GM12878 (cell line): Measurements from ENCODE around the gene MAOA. TPM values are rescaled to one million over a fixed set of nuclear protein-coding genes. Genes with fewer than 3 reads are reported as not detected.
"Not testable (repeated sequence)": the region's sequence is repeated elsewhere in the genome, so short reads cannot be mapped to it uniquely, and the experiment has no call there.

ENCODE experiments used
- ATAC-seq: fragments of 200-7000 bp; cut with Tn5 transposase; 3 replicates; pipeline ENCODE4 v1.9.1; 2020; ENCODE audit warnings: mild to moderate bottlenecking, moderate library complexity
- BruUV-seq: library from RNA; stranded (reverse); fragments of 400-500 nt; replicated peaks from 2 replicates; lab custom pipeline; 2021; lab: Mats Ljungman, UMichigan
- CTCF ChIA-PET: fragments of 300-600 bp; sonication (Branson Sonifier 250); formaldehyde crosslinking; extraction: SDS; loops from one replicate; lab custom pipeline; 2021; ENCODE audit warnings: inconsistent platforms; lab: Yijun Ruan, JAX
- POLR2A ChIA-PET: fragments of 350-600 bp; formaldehyde crosslinking; extraction: SDS; loops from one replicate; lab custom pipeline; 2021; ENCODE audit warnings: inconsistent platforms; lab: Charles Lee
- RAD21 ChIA-PET: fragments of 300-600 bp; sonication (Branson Sonifier 250); formaldehyde crosslinking; loops from one replicate; lab custom pipeline; 2023; ENCODE audit warnings: antibody characterized with exemption; ENCODE audit not compliant: unreplicated experiment; lab: Charles Lee
- SMC1A ChIA-PET: fragments of 300-600 bp; sonication (Branson Sonifier 250); formaldehyde crosslinking; loops from one replicate; lab custom pipeline; 2023; ENCODE audit not compliant: unreplicated experiment, uncharacterized antibody; lab: Charles Lee
- DNase-seq: peaks from one replicate; pipeline ENCODE4 v3.0.0-alpha.2; 2011; ENCODE audit warnings: low read depth, low spot score
- FAIRE-seq: peaks from 3 replicates; lab custom pipeline; 2011; peaks lifted over from hg19 to GRCh38; lab: Jason Lieb, UNC
- H2AFZ ChIP-seq: 2 replicates; pipeline ENCODE4 v1.6.0; 2011; ENCODE audit warnings: low read depth, low read length, control low read depth; ENCODE audit not compliant: control insufficient read depth
- H3K27ac ChIP-seq: 2 replicates; pipeline ENCODE4 v1.5.1; 2011; ENCODE audit warnings: control low read depth; ENCODE audit not compliant: control insufficient read depth, insufficient read depth
- H3K27me3 ChIP-seq, 2 experiments: replicated peaks in 1 of 2; 2 replicates each; pipeline versions ENCODE4 v1.6.0 to v1.6.1; 2011; ENCODE audit warnings: low read length in 1 of 2; ENCODE audit not compliant: control insufficient read depth in 2 of 2, insufficient read depth in 2 of 2
- H3K36me3 ChIP-seq, 2 experiments: 2 replicates each; pipeline ENCODE4 v1.5.1; 2011; ENCODE audit warnings: low read length in 1 of 2; ENCODE audit not compliant: control insufficient read depth in 2 of 2, insufficient read depth in 2 of 2
- H3K4me1 ChIP-seq: 2 replicates; pipeline ENCODE4 v1.6.1; 2011; ENCODE audit warnings: mild to moderate bottlenecking, low read length, moderate library complexity, mixed read lengths; ENCODE audit not compliant: control insufficient read depth, insufficient read depth
- H3K4me2 ChIP-seq: 2 replicates; pipeline ENCODE4 v1.6.0; 2011; ENCODE audit warnings: control low read depth; ENCODE audit not compliant: control insufficient read depth, insufficient read depth
- H3K4me3 ChIP-seq: fragments of 200-600 bp; sonication (generic); 2 replicates; pipeline ENCODE4 v1.5.1; 2016
- H3K79me2 ChIP-seq: 2 replicates; pipeline ENCODE4 v1.6.0; 2011; ENCODE audit warnings: low read length; ENCODE audit not compliant: control insufficient read depth, insufficient read depth
- H3K9ac ChIP-seq: 2 replicates; pipeline ENCODE4 v1.8.0; 2011; ENCODE audit warnings: low read length, control low read depth, mixed read lengths; ENCODE audit not compliant: control insufficient read depth, insufficient read depth
- H3K9me3 ChIP-seq: replicated peaks from 3 replicates; pipeline ENCODE4 v1.5.1; 2011; ENCODE audit warnings: mild to moderate bottlenecking, low read length; ENCODE audit not compliant: control insufficient read depth, insufficient read depth
- H4K20me1 ChIP-seq: 2 replicates; pipeline ENCODE4 v1.6.0; 2011; ENCODE audit not compliant: control insufficient read depth, insufficient read depth
- ASH2L ChIP-seq: fragments of 300-600, 200-600 bp; sonication (generic); IDR thresholded peaks from 2 replicates; pipeline ENCODE4 v1.6.1; 2017; ENCODE audit warnings: low read depth, mild to moderate bottlenecking, borderline replicate concordance
- BACH1 ChIP-seq: fragments of 450-650 bp; IDR thresholded peaks from 2 replicates; pipeline ENCODE4 v1.6.1; 2017; ENCODE audit warnings: mild to moderate bottlenecking, borderline replicate concordance
- CBX5 ChIP-seq: sonication (generic); IDR thresholded peaks from 2 replicates; pipeline ENCODE4 v1.6.1; 2016; ENCODE audit warnings: low read depth, moderate library complexity, mild to moderate bottlenecking, inconsistent platforms
- FOS ChIP-seq: IDR thresholded peaks from 3 replicates; pipeline ENCODE4 v1.6.1; 2011; ENCODE audit warnings: borderline replicate concordance; ENCODE audit not compliant: insufficient read length; ENCODE audit errors: extremely low read depth
- FOXK2 ChIP-seq: fragments of 450-650 bp; IDR thresholded peaks from 2 replicates; pipeline ENCODE4 v1.6.1; 2017; ENCODE audit warnings: mild to moderate bottlenecking, moderate library complexity
- LARP7 ChIP-seq: fragments of 450-650 bp; IDR thresholded peaks from 2 replicates; pipeline ENCODE4 v1.6.1; 2017; ENCODE audit warnings: mild to moderate bottlenecking
- NRF1 ChIP-seq: conservative IDR thresholded peaks from 2 replicates; pipeline ENCODE4 v1.6.1; 2011; ENCODE audit warnings: mild to moderate bottlenecking, low read depth, low read length, improper control_type of control experiment
- SIN3A ChIP-seq: IDR thresholded peaks from 2 replicates; pipeline ENCODE4 v1.6.1; 2012; ENCODE audit warnings: low read depth, low read length, improper control_type of control experiment
- SUPT20H ChIP-seq: IDR thresholded peaks from 2 replicates; pipeline ENCODE4 v1.6.1; 2011; ENCODE audit warnings: low read depth, mild to moderate bottlenecking, low read length, moderate library complexity, borderline replicate concordance; ENCODE audit not compliant: control insufficient read depth
- TAF1 ChIP-seq: IDR thresholded peaks from 2 replicates; pipeline ENCODE4 v1.6.1; 2011; ENCODE audit warnings: mild to moderate bottlenecking, low read depth, low read length, borderline replicate concordance
- TCF7 ChIP-seq: IDR thresholded peaks from 2 replicates; pipeline ENCODE4 v1.6.1; 2014; ENCODE audit warnings: antibody characterized with exemption, borderline replicate concordance
- YY1 ChIP-seq: IDR thresholded peaks from 2 replicates; pipeline ENCODE4 v1.6.1; 2011; ENCODE audit warnings: low read depth, mild to moderate bottlenecking, low read length
- ZNF622 ChIP-seq: fragments of 450-650 bp; IDR thresholded peaks from 2 replicates; pipeline ENCODE4 v1.6.1; 2017; ENCODE audit warnings: mild to moderate bottlenecking, inconsistent platforms
- ZZZ3 ChIP-seq: IDR thresholded peaks from 2 replicates; pipeline ENCODE4 v1.6.1; 2011; ENCODE audit warnings: low read depth; ENCODE audit not compliant: control insufficient read depth, insufficient read length
- WGBS: methylation state at CpG from one replicate; pipeline ENCODE4 v1.1.6; 2016; ENCODE audit warnings: low lambda C conversion rate; ENCODE audit not compliant: insufficient replicate concordance, insufficient coverage; ENCODE audit errors: missing lambda C conversion rate; 5-methylcytosine and 5-hydroxymethylcytosine counted together
- in situ Hi-C: fragments of 300-500 bp; cut with MboI; formaldehyde crosslinking; loops from 9 replicates; pipeline ENCODE4 v1.14.3; 2018; ENCODE audit warnings: mixed read lengths
- intact Hi-C: fragments of 100-400 bp; cut with micrococcal nuclease; formaldehyde crosslinking; loops from one replicate; pipeline ENCODE4 v1.14.2; 2022; ENCODE audit not compliant: unreplicated experiment
- polyA plus RNA-seq, 11 experiments: library from polyadenylated mRNA; depleted of rRNA in 4 of 11; unstranded in 6 of 11; stranded (reverse) in 5 of 11; fragments of >200 nt; fragmentation: Nextera tagmentation in 4 of 11; fragmentation: Illumina TruSeq in 1 of 11; extraction: Ambion mirVana in 4 of 11; extraction: Trizol in 1 of 11; gene quantifications; 1 replicate in 1 of 11; 2 replicates in 10 of 11; pipeline versions ENCODE4 v1.2.1 to v1.2.3, GENCODE V29; 2011 to 2016; ENCODE audit warnings: inconsistent platforms in 2 of 11, missing spikeins in 2 of 11, low read depth in 1 of 11
- total RNA-seq, 4 experiments: library from RNA; depleted of rRNA in 3 of 4; stranded (reverse); fragments of >200 nt in 3 of 4; fragmentation: Illumina TruSeq in 1 of 4; extraction: Trizol in 1 of 4; gene quantifications; 2 replicates each; pipeline versions ENCODE4 v1.2.1 to v1.2.3, GENCODE V29; 2013 to 2021
- TF ChIP-seq, protein P1 (sequence below): fragments of 450-650 bp; formaldehyde crosslinking; IDR thresholded peaks from 2 replicates; pipeline ENCODE4 v1.4.0; 2020; ENCODE audit warnings: mild to moderate bottlenecking, moderate library complexity

MAOA gene
- total and polyA plus RNA-seq, 10 of the 15 experiments (the other 5 are each of a cell fraction or from before 2014, with no cell fraction given): 0.02 to 0.51 (median 0.08) TPM; not detected in 7

GRCh38 chrX:43720082-43720481 is 64.0 kb downstream of the MAOA start (continued):
- TF ChIP-seq, protein P1, sequence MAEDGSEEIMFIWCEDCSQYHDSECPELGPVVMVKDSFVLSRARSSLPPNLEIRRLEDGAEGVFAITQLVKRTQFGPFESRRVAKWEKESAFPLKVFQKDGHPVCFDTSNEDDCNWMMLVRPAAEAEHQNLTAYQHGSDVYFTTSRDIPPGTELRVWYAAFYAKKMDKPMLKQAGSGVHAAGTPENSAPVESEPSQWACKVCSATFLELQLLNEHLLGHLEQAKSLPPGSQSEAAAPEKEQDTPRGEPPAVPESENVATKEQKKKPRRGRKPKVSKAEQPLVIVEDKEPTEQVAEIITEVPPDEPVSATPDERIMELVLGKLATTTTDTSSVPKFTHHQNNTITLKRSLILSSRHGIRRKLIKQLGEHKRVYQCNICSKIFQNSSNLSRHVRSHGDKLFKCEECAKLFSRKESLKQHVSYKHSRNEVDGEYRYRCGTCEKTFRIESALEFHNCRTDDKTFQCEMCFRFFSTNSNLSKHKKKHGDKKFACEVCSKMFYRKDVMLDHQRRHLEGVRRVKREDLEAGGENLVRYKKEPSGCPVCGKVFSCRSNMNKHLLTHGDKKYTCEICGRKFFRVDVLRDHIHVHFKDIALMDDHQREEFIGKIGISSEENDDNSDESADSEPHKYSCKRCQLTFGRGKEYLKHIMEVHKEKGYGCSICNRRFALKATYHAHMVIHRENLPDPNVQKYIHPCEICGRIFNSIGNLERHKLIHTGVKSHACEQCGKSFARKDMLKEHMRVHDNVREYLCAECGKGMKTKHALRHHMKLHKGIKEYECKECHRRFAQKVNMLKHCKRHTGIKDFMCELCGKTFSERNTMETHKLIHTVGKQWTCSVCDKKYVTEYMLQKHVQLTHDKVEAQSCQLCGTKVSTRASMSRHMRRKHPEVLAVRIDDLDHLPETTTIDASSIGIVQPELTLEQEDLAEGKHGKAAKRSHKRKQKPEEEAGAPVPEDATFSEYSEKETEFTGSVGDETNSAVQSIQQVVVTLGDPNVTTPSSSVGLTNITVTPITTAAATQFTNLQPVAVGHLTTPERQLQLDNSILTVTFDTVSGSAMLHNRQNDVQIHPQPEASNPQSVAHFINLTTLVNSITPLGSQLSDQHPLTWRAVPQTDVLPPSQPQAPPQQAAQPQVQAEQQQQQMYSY (CRISPR knock-in tag): no peak
- TF ChIP-seq ASH2L (no peak), ZNF622 (no peak), NRF1 (no peak), BACH1 (no peak), LARP7 (no peak), FOXK2 (no peak), ZZZ3 (no peak), CBX5 (no peak), TCF7 (no peak)

DNA sequence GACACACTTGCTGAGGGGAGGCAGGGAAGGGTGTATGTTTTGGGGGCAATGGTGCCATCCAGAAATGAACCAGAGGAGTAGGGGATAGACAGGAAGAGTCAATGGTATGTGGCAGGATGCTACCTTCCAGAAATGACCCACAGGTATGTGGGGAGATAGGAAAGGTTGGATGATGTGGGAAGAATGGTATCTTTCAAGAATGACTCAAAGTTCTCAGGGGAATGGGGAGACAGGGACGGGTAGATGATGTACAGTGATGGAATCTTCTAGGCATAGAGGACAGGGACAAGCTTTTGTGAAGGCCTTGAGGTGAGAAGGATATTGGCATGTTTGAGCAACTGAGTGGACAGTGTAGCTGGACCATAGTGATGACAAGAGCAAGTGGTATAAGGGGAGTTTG is 64.9 kb downstream of the MAOA start:
- intact Hi-C loops (no loop called here), in situ Hi-C loops (no loop called here)
- Histone ChIP-seq H3K4me2 (no peak overlapping the region), H3K9me3 (no peaks in the 10 kb centered on the region), H3K27me3 (no peaks in the 10 kb centered on the region), H4K20me1 (no peaks in the 10 kb centered on the region), H3K79me2 (no peaks in the 10 kb centered on the region), H2AFZ (no peak overlapping the region), H3K4me1 (no peaks in the 10 kb centered on the region), H3K4me3 (no peak overlapping the region), H3K9ac (no peak overlapping the region), H3K27ac (no peak overlapping the region), H3K36me3 (no peaks in the 10 kb centered on the region)
- RAD21 ChIA-PET: no interaction called here
- ATAC-seq (no peak), DNase-seq (no peak), FAIRE-seq (no peak)
- CTCF ChIA-PET: no interaction called here
- 0% methylated on average over 1 of the region's 1 CpG for WGBS
- POLR2A ChIA-PET: no interaction called here
- SMC1A ChIA-PET: no interaction called here
- BruUV-seq: no TSS peak
- TF ChIP-seq ASH2L: no peak
- TF ChIP-seq FOS: no peak
- TF ChIP-seq YY1: no peak
- no peak for TF ChIP-seq TAF1
- TF ChIP-seq SIN3A: no peak
- TF ChIP-seq SUPT20H: no peak

DNA sequence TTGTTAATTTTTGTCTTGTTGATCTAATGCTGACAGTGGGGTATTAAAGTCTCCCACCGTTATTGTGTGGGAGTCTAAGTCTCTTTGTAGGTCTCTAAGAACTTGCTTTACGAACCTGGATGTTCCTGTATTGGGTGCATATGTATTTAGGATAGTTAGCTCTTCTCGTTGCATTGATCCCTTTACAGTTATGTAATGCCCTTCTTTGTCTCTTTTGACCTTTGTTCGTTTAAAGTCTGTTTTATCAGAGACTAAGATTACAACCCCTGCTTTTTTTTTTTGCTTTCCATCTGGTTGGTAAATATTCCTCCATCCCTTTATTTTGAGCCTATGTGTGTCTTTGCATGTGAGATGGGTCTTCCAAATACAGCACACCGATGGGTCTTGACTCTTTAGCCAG is 69.1 kb downstream of the MAOA start:
- intact Hi-C loops, H3K27me3 ChIP-seq, FAIRE-seq, H3K9me3 ChIP-seq, ATAC-seq, H3K27ac ChIP-seq, H3K9ac ChIP-seq, H3K79me2 ChIP-seq, DNase-seq, H4K20me1 ChIP-seq, H2AFZ ChIP-seq, RAD21 ChIA-PET, H3K36me3 ChIP-seq, H3K4me3 ChIP-seq, H3K4me1 ChIP-seq, CTCF ChIA-PET, BruUV-seq, H3K4me2 ChIP-seq, POLR2A ChIA-PET, in situ Hi-C loops: not testable (repeated sequence)
- SMC1A ChIA-PET: interaction anchor here (0.6 kb wide), 1 partner anchor 1689 kb away, joined by 4 read pairs; no protein-coding TSS in a partner anchor
- WGBS: 4% methylated on average over 5 of the region's 5 CpGs
